Upper lobe of right lung (tissue), 1 donor: ENCODE data around the gene KBTBD2. TPM values are rescaled to one million over a fixed set of nuclear protein-coding genes. Genes with fewer than 3 reads are reported as not detected.
"Not testable (repeated sequence)": the region's sequence is repeated elsewhere in the genome, so short reads cannot be mapped to it uniquely, and the experiment has no call there.

Source experiments
- ATAC-seq: fragments of 200-7000 bp; cut with Tn5 transposase; one replicate; pipeline ENCODE4 v1.9.1; 2020; ENCODE audit warnings: mild to moderate bottlenecking, moderate library complexity
- DNase-seq: peaks from one replicate; pipeline ENCODE4 v3.0.0-alpha.2; 2020
- H3K27ac ChIP-seq: fragments of 200-600 bp; one replicate; pipeline ENCODE4 v1.8.0; 2022
- H3K27me3 ChIP-seq: fragments of 200-600 bp; one replicate; pipeline ENCODE4 v1.8.0; 2022; ENCODE audit warnings: mild to moderate bottlenecking
- H3K36me3 ChIP-seq: fragments of 200-600 bp; one replicate; pipeline ENCODE4 v1.8.0; 2022
- H3K4me1 ChIP-seq: fragments of 200-600 bp; one replicate; pipeline ENCODE4 v1.8.0; 2022
- H3K4me3 ChIP-seq: fragments of 200-600 bp; one replicate; pipeline ENCODE4 v1.8.0; 2022; ENCODE audit warnings: mild to moderate bottlenecking
- H3K9me3 ChIP-seq: fragments of 200-600 bp; one replicate; pipeline ENCODE4 v1.8.0; 2022
- intact Hi-C: fragments of 100-400 bp; cut with DNase I; formaldehyde crosslinking; loops from one replicate; pipeline ENCODE4 v1.11.0; 2022
- total RNA-seq: library from RNA; stranded (reverse); fragmentation: NEBNext Ultra II Directional; extraction: Animal tissue kit (Norgen Biotek cat#: 25700); gene quantifications from one replicate; pipeline ENCODE4 v1.2.1, GENCODE V29; 2021
- TF ChIP-seq, protein P1 (sequence below): fragments of 200-600 bp; IDR thresholded peaks from one replicate; pipeline ENCODE4 v1.8.0; 2022; ENCODE audit warnings: antibody characterized with exemption
- donor health status: DM: no; HTN: yes; CAD: no; lungs with severe emphysema.

KBTBD2 gene
- total RNA-seq, 1 donor from 2014 or later = 44.7 TPM

DNA sequence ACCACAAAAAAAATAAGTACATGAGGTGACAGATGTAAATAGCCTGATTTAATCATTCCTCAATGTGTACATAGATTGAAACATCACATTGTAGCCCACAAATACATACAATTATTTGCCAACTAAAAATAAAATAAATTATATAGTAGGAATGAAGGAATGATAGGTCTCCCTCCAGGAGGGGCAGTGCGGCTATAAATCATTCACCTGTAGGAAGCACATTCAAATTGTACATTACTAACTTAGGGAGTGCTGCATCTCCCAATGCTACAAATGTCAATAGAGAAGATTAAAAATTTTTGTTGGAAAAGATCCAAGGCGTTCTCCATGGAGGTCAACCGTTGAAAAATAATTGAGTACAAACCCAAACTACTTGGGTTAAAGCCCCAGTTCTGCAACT, 4.2 kb downstream of the KBTBD2 start:
- Histone ChIP-seq H3K27ac (no peak overlapping the region), H3K4me1 (peaks cover 63% of the 10 kb centered on the region), H3K4me3 (no peak overlapping the region), H3K36me3 (no peaks in the 10 kb centered on the region), H3K9me3 (no peaks in the 10 kb centered on the region), H3K27me3 (no peaks in the 10 kb centered on the region)
- ATAC-seq (no peak), DNase-seq (no peak)
- TF ChIP-seq, protein P1, sequence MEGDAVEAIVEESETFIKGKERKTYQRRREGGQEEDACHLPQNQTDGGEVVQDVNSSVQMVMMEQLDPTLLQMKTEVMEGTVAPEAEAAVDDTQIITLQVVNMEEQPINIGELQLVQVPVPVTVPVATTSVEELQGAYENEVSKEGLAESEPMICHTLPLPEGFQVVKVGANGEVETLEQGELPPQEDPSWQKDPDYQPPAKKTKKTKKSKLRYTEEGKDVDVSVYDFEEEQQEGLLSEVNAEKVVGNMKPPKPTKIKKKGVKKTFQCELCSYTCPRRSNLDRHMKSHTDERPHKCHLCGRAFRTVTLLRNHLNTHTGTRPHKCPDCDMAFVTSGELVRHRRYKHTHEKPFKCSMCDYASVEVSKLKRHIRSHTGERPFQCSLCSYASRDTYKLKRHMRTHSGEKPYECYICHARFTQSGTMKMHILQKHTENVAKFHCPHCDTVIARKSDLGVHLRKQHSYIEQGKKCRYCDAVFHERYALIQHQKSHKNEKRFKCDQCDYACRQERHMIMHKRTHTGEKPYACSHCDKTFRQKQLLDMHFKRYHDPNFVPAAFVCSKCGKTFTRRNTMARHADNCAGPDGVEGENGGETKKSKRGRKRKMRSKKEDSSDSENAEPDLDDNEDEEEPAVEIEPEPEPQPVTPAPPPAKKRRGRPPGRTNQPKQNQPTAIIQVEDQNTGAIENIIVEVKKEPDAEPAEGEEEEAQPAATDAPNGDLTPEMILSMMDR = no peak
- intact Hi-C loops = no loop called here

DNA sequence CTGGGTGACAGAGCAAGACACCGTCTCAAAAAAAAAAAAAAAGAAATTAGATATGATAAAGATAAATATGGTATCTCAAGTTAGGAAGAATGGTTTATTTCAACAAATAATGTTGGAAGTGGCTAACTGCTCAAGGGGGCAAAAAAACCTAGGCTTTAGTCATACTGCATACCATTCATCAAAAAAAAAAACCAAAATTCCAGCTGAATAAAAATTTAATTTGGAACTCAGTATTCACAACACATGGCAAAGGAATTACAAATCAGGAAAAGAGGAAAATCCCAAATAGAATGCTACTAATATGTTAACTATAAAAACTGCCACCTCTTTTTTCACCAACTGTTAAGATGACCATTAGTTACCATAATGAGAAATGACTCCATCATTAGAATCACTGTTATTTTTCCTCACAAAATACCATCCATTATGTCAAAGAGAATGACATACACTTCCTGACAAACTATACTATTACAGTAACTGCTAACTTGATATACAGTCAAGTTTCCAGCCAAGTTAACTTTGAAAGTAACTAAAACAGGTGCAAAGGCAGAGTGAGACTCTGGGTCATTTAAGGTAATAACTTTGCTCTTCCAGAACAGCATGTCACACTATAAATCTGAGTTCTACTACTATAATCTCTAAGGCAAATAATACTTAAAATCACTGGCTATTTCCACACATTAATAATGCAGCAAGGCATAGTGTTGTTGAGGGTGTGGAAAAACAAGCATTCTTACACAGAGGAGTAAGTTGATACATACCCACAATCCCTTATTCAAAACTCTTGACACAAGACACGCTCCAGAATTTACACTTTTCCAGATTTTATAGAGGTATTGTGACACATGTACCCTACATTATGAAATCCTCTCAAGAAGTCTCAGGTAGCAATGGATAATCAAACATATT, 10.2 kb downstream of the KBTBD2 start:
- Histone ChIP-seq H3K9me3 (no peaks in the 10 kb centered on the region), H3K27ac (no peak overlapping the region), H3K36me3 (no peaks in the 10 kb centered on the region), H3K4me3 (no peak overlapping the region), H3K4me1 (peaks cover 64% of the 10 kb centered on the region), H3K27me3 (no peaks in the 10 kb centered on the region)
- intact Hi-C loops = no loop called here
- TF ChIP-seq, protein P1 = no peak
- no peak for DNase-seq
- peak; percentile 24 for ATAC-seq

DNA sequence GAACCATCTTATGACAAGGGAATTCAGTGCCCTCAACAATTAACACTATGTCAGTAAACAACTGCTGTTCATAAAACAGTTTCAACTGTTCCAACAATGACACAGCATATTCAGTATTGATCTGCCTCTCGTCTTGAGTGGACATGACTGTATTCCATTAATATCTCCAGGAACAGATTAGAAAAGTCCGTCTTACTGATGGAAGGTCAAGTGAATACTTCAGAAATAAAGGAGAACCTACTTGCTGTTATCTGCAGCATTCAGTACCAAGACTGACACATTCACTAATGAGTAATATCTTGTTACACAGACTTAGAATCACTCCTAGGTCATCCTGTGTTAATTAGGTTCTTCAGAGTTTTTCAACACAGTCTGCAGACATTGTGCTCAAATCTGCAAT, 12.1 kb downstream of the KBTBD2 start:
- H3K4me3 ChIP-seq = no peak overlapping the region
- ATAC-seq = no peak
- peaks cover 51% of the 10 kb centered on the region for H3K4me1 ChIP-seq
- intact Hi-C loops = no loop called here
- no peaks in the 10 kb centered on the region for H3K9me3 ChIP-seq
- no peak for DNase-seq
- H3K27me3 ChIP-seq = no peaks in the 10 kb centered on the region
- H3K27ac ChIP-seq = no peak overlapping the region
- H3K36me3 ChIP-seq = peaks cover 7% of the 10 kb centered on the region
- TF ChIP-seq, protein P1 = no peak

DNA sequence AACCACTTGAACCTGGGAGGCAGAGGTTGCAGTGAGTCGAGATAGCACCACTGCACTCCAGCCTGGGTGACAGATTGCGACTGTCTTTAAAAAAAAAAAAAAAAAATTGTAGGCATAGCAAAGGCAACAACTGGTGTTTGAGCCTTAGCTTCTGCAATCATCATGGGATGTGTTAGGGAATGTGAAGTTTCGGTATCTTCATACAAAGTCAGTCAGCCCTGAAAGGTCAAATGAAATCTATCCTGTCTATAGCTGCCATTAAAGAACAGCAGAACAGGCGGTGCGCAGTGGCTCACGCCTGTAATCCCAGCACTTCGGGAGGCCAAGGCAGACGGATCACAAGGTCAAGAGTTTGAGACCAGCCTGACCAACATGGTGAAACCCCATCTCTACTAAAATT, 13.5 kb downstream of the KBTBD2 start:
- H3K4me3 ChIP-seq, ATAC-seq, H3K27me3 ChIP-seq, H3K9me3 ChIP-seq, DNase-seq, H3K27ac ChIP-seq, intact Hi-C loops: not testable (repeated sequence)
- Histone ChIP-seq H3K4me1 (peaks cover 44% of the 10 kb centered on the region), H3K36me3 (peaks cover 18% of the 10 kb centered on the region)

DNA sequence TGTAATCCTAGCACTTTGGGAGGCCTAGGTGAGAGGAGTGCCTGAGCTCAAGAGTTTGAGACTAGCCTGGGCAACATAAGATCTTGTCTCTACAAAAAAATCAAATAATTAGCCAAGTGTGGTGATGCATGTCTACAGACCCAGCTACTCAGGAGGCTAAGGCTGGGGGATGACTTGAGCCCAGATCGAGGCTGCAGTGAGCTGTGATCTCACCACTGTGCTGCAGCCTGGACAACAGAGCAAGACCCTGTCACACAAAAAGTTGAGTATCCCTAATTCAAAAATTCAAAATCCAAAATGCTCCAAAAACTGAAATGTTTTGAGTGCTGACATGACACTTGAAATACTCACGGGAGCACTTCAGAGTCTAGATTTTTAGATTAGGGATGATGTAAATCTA, 19.1 kb downstream of the KBTBD2 start:
- Histone ChIP-seq H3K36me3 (peaks cover 69% of the 10 kb centered on the region), H3K9me3 (no peaks in the 10 kb centered on the region), H3K27me3 (no peaks in the 10 kb centered on the region), H3K27ac (no peak overlapping the region), H3K4me3 (no peak overlapping the region), H3K4me1 (peaks cover 13% of the 10 kb centered on the region)
- intact Hi-C loops = no loop called here
- TF ChIP-seq, protein P1 = no peak
- DNase-seq (no peak), ATAC-seq (no peak)

DNA sequence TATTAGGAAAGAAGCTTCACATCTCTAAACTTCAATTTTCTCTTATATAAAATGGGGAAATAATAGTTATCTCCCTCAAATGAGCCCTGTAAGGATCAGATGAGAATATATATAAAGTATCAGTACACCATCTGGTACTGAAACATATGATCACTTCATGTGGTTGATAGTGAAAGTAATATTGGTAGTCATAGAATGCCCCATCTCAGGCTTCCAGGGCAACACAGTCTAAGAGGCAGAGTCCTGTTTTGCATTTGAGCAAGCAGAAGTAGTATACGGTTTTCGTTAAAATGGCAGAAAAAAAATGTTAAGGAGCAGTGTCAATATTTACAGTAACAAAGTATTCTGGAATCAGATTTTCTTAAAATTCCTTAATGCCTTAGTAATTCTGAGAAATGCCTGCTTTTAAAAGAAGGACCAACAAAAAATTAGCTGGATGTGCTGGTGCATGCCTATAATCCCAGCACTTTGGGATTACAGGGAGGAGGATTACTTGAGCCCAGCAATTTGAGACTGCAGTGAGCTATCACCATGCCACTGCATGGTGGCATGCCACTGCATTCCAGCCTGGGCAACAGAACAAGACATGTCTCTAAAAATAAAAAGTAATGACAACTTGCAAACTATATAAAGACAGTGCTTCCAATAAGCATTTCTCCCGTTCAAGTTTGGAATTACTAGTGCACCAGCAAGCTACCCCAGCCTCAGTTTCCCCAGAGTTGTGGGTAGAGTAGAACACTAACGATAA, 19.8 kb downstream of the KBTBD2 start:
- Histone ChIP-seq H3K4me3 (no peak overlapping the region), H3K27ac (no peak overlapping the region), H3K27me3 (no peaks in the 10 kb centered on the region), H3K36me3 (peaks cover 72% of the 10 kb centered on the region), H3K9me3 (no peaks in the 10 kb centered on the region), H3K4me1 (peaks cover 10% of the 10 kb centered on the region)
- ATAC-seq = no peak
- TF ChIP-seq, protein P1 = no peak
- intact Hi-C loops = no loop called here
- DNase-seq = no peak
